HG02610 (cell line): ENCODE data around the gene NPM1.
"Not testable (repeated sequence)": the region's sequence is repeated elsewhere in the genome, so short reads cannot be mapped to it uniquely, and the experiment has no call there.

Source experiments
- ATAC-seq: cut with Tn5 transposase; IDR thresholded peaks from one replicate; pipeline ENCODE4 v1.9.1; 2021; ENCODE audit warnings: mild to moderate bottlenecking, moderate library complexity; ENCODE audit not compliant: unreplicated experiment

NPM1 gene

DNA sequence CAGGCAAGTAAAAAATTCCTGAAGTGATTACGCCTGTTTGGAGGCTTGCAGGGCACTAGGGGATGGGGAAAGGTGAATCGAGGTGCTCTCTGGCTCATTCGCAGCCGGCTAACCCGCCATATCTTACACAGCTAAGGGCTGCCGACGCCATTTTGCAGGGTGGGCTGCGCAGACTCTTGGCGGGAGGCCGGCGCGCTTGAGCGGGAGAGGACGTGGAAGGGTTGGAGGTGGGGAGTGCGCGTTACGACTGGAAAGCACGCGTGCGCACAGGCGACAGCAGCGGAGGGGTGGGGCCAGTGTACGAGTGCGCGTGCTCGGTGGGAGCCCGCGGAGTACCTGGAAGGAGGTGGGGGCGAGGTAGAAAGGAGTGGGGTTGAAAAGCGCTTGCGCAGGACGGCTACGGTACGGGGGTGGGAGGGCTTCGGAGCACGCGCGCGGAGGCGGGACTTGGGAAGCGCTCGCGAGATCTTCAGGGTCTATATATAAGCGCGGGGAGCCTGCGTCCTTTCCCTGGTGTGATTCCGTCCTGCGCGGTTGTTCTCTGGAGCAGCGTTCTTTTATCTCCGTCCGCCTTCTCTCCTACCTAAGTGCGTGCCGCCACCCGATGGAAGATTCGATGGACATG is at the start of gene NPM1:
TSS of gene NPM1 (plus strand) at position 505 of the 625 bp plus-strand sequence. CDS start at position 605, 100 bp downstream.
- peak; percentile 86 for ATAC-seq

DNA sequence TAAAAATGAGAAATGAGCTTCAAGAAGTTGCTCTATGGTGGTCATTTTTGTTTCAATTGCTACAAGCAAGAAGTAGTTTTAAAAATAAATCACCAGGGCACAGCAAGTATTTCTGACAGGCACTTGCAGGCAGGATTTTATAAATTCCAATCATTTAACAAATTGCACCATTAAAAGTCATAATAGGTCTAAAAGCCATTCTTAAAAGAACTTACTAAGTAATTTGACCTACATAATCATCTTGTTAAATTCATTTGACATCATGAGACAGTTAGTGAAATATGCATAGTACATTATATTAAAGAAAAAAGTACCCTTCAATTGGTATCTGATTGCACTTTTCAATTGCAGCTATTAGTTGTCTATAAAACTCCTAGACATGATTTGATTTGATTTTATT is 47.6 kb upstream of the NPM1 start:
- no peak for ATAC-seq

DNA sequence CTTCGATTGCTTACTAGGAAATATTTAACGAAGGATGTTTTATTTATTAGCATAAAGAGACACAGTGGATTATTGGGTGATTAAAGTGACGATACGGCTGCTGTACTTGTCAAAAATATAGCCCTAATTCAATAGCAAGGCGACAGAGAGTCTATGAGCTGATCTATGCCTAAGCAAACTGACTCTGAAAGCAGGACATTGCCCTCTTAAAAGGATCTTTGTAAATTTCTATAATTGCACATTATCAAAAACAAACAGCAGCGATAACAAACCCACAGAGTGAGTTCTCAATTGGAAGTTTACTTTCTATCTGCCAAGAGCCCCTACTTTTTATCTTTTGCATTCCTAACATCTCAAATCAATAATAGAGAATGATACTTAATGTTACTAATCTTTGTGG is 47.2 kb upstream of the NPM1 start:
- no peak for ATAC-seq

DNA sequence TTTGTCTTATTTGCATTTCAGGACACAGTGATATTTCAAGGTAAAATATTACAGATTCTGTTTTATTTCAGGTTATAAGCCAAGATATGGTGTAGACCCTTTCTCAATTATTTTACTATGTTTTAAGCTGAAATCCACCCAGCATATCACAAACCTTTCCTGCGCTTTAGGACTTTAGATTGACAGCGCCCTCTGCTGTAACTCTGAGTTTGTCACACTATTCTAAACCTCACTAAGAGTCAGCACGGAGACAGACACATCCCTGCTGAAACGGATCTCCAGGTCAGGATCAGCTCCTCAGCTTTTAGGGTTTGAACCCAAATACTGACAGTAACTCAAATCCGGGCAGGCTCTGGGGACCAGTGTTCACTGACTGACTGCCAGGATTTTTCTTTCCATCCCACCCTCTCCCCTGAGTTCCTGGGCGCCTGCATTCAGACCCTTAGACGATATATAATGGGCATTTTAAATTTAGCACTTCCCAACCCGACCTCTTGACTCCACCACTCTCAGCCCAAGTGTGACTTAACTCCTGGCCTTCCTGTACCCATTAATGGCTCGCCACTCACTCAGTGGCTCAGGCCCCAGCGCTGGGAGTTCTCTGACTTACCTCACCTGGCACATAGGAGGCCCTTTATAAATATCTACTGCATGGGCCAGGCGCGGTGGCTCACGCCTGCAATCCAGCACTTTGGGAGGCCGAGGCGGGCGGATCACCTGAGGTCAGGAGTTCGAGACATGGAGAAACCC is 45.1 kb upstream of the NPM1 start:
- ATAC-seq: peak; percentile 66

DNA sequence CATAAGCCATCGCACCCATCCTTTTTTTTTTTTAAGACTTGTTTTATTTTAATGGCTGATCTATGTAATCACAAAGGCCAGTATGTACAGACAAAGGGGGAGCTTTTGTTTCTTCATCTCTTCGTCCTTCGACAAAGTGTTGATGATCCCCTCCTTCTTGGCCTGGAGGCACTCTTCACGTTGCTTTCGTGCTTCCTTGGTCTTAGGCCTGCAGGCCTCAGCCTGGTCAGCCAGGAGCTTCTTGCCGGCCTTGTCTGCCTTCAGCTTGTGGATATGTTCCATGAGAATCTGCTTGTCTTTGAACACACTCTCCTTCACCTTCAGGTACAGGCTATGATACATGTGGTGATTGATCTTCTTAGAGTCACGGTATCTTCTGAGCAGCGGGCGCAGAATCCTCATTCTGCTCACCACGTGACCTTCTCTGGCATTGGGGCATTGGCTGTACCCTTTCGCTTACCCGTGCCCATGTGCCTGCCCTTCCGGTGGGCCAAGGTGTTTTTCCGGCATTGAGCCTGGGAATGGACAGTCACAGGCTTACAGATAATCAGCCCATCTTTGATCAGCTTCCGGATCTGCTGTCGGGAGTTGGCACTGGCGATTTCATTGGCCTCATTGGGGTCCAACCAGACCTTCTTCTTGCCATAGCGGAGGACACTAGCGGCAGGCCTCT is 42.6 kb upstream of the NPM1 start:
- no peak for ATAC-seq

DNA sequence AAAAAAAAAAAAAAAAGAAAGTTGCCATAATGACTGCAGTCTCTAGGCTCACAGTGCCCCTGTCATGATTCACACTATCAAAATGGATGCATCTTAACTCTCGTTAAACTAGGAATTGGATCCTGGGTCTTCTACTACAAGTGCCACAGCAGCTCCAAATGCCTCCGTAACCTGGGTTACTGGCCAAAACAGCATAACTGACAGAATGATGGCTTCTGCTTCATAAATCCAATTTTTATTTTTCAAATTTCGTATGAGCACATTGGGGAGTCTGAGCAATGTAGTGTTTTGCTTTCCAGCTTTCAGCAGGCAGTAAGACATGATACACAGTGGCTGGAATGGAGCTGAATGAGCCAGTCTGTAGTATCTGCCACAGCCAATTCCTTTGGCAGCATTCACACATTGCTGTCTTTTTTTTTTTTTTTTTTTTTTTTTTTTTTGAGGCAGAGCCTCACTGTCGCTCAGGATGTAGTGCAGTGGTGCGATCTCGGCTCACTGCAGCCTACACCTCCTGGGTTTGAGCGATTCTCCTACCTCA is 36.0 kb upstream of the NPM1 start:
- no peak for ATAC-seq

DNA sequence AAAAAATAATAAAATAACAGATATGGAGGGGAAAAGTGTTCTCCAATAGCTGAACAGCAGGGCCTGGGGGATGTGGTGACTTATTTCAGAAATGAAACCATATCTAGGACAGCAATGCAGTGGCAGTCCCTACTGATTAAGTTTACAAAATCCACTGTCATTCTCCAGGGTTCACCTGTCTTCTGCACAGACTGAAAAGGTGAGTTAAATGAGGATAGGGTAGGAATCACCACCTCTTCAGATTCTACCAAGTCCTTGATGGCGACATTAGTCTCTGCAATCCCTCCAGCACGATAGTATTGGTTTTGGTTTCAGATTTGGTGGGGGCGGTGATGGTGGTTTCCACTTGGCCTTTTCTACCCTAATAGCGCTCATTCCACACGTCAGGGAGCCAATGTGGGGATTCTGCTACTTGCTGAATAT is 32.3 kb upstream of the NPM1 start:
- ATAC-seq: peak; percentile 91

GRCh38 chr5:171357843-171358242 is 29.8 kb upstream of the NPM1 start:
- ATAC-seq: no peak

- not testable (repeated sequence) for ATAC-seq
Observed at GRCh38 chr5:171361151-171361550, 26.5 kb upstream of the NPM1 start.

GRCh38 chr5:171363249-171363648 is 24.4 kb upstream of the NPM1 start:
- not testable (repeated sequence) for ATAC-seq

DNA sequence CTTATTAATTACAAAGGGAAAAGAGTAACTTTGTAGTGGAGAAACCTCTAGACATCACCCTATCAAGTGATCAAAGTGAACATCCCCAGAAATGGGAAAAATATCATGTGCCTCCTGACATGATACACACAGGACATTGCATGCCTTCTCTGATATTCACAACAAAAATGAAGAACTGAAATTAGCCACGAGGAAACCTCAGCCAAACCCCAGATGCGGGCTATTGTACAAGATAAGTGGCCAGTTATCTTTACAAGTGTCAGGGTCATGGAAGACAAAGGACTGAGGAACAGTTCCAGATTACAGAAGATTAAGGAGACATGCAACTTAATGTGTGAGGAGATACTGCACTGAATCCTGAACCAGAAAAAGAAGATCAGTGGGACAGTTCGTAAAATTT is 23.8 kb upstream of the NPM1 start:
- ATAC-seq: no peak

DNA sequence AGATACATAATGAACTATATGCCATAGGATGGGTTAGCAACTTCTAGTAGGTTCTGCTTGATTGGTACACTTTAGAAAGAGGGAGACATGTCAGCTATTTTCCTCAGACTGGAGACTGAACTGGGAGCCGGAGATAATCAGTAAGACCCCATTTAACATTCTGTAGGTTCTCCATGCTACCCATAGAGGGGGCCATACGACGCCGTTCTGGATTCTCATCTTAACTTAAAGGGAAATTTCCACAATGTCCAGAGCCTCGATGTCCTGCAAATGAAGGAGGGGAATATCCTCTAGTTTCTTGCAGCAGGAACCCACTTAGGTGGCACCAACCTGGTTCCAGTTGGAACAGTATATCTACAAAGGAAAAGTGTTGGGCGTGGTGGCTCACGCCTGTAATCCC is 22.3 kb upstream of the NPM1 start:
- no peak for ATAC-seq

DNA sequence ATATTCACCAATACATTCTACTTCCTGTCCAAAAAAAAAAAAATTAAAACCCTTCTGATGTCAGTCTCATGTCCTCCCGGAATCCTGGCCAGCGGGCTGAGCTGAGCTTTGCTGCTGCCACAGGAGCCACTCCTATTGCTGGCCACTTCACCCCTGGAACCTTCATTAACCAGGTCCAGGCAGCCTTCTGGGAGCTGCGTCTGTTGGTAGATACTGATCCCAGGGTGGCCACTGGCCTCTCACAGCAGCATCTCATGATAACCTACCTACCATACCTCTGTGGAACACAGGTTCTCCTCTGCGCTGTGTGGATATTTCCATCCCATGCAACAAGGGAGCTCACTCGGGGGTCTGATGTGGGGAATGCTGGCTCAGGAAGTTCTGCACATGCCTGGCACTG is 21.0 kb upstream of the NPM1 start:
- ATAC-seq: no peak

DNA sequence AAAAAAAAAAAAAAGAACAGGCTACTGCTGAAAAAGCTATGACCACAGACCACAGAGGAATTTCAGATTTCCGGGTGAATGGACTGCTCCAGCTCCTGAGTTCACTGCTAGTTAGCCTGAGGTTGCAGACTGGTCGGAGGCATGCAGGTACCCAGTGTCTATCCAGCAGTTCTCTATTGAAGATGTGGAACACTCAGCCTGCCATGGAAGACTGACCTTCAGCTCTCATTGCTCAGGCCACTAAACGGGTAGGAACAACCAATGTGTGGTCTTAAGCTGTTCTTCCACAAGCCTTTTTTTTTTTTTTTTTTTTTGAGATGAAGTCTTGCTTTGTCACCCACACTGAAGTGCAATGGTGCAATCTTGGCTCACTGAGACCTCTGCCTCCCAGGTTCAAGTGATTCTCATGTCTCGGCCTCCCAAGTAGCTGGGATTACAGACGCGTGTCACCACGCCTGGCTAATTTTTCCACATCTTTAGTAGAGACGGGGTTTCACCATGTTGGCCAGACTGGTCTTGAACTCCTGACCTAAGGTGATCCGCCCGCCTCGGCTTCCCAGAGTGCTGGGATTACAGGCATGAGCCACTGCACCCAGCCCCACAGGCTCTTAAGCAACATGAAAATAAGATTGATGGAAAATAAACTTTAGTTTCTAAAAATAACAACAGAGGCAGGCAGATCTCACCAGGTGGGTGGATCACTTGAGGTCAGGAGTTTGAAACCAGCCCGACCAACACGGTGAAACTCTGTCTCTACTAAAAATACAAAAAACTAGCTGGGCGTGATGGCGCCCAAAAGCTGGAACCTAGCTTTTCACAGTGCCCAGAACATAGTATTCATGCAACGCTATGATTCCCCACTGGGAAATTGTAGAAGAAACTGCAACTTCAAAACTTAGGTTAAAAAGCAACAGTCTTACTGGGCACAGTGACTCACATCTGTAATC is 20.0 kb upstream of the NPM1 start:
- peak; percentile 52 for ATAC-seq

DNA sequence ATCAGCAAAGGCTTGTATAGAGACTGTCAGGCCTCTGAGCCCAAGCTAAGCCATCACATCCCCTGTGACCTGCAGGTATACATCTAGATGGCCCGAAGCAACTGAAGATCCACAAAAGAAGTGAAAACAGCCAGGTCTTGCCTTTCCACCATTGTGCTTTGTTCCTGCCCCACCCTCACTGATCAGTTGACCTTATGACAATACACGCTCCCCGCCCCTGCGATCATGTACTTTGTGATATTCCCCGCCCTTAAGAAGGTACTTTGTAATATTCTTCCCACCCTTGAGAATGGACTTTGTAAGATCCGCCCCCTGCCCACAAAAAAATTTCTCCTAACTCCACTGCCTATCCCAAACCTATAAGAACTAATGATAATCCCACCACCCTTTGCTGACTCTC is 18.6 kb upstream of the NPM1 start:
- no peak for ATAC-seq

DNA sequence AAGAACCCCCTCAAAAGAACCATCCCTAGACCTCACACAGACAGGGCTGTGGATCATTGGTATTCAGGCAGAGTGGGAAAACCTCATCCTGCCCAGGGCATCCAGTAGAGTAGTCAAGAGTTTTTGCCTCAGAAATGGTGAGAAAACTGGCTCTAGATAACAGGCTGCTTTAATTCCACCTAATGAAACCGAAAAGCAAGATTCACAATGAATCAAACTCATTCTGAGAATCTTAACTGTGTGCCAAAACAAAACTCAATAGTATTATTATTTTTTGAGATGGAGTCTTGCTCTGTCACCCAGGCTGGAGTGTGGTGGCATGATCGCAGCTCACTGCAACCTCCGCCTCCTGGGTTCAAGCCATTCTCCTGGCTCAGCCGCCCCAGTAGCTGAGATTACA is 17.8 kb upstream of the NPM1 start:
- ATAC-seq: no peak

DNA sequence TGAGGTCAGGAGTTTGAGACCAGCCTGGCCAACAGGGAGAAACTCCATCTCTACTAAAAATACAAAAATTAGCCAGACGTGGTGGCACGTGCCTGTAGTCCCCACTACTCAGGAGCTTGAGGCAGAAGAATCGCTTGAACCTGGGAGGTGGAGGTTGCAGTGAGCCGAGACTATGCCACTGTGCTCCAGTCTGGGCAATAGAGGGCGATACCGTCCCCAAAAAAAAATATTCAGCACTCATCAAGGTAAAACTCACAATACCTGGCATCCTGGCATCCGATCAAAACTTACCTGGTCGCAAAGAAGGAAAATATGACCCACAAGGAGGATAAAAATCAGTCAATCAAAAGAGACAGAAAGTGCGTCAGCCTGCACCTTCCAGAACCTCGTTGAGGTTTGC is 16.8 kb upstream of the NPM1 start:
- ATAC-seq: not testable (repeated sequence)

GRCh38 chr5:171371326-171371725 is 16.3 kb upstream of the NPM1 start:
- no peak for ATAC-seq

DNA sequence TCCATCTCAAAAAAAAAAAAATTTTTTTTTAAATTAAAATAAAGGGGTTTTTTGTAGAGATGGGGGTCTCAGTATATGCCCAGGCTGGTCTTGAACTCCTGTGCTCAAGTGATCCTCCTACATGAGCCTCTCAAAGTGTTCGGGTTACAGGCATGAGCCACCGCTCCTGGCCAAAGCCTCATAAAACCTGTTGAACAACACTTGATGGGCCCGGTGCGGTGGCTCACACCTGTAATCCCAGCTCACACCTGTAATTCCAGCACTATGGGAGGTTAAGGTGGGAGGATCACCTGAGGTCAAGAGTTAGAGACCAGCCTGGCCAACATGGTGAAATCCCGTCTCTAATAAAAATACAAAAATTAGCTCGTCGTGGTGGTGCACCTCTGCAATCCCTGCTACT is 7.7 kb upstream of the NPM1 start:
- no peak for ATAC-seq

GRCh38 chr5:171384416-171384815 is 3.2 kb upstream of the NPM1 start:
- not testable (repeated sequence) for ATAC-seq

- not testable (repeated sequence) for ATAC-seq
Observed at GRCh38 chr5:171384999-171385398, 2.6 kb upstream of the NPM1 start.
